Gastrocnemius medialis (tissue), 4 donors: Measurements from ENCODE around the gene STS. TPM values are rescaled to one million over a fixed set of nuclear protein-coding genes. Genes with fewer than 3 reads are reported as not detected.

ENCODE experiments used
- ATAC-seq, 2 donors: fragments of 150-250 bp; one replicate each; pipeline ENCODE4 v1.9.1; 2016
- DNase-seq, 2 donors: peaks; one replicate each; pipeline ENCODE4 v3.0.0-alpha.2; 2019
- H3K27ac ChIP-seq, 4 donors: fragments of 200-600 bp; sonication (generic); 1 replicate in 1 of 4; 2 replicates in 3 of 4; pipeline ENCODE4 v1.5.1; 2016 to 2018; ENCODE audit warnings: mild to moderate bottlenecking in 2 of 4, moderate library complexity in 1 of 4
- H3K27me3 ChIP-seq, 3 donors: fragments of 200-600 bp; sonication (generic) in 2 of 3; 1 replicate in 1 of 3; 2 replicates in 2 of 3; pipeline versions ENCODE4 v1.5.1 to v1.6.0; 2016 to 2019; ENCODE audit warnings: mild to moderate bottlenecking in 1 of 3, moderate library complexity in 1 of 3
- H3K36me3 ChIP-seq, 2 donors: fragments of 200-600 bp; sonication (generic) in 1 of 2; one replicate each; pipeline ENCODE4 v1.5.1; 2017 to 2018
- H3K4me1 ChIP-seq, 2 donors: fragments of 200-600 bp; sonication (generic) in 1 of 2; one replicate each; pipeline ENCODE4 v1.5.1; 2016 to 2017; ENCODE audit warnings: mild to moderate bottlenecking in 2 of 2
- H3K4me3 ChIP-seq, 4 donors: fragments of 200-600 bp; sonication (generic) in 3 of 4; 1 replicate in 1 of 4; 2 replicates in 3 of 4; pipeline ENCODE4 v1.5.1; 2016 to 2019; ENCODE audit warnings: mild to moderate bottlenecking in 2 of 4
- H3K9me3 ChIP-seq, 3 donors: fragments of 200-600 bp; sonication (generic) in 2 of 3; 1 replicate in 1 of 3; 2 replicates in 2 of 3; pipeline ENCODE4 v1.5.1; 2016 to 2019
- POLR2A ChIP-seq, 2 donors: fragments of 450-650 bp; IDR thresholded peaks; one replicate each; pipeline ENCODE4 v1.6.1; 2017; ENCODE audit warnings: antibody characterized with exemption in 2 of 2, mild to moderate bottlenecking in 2 of 2, moderate library complexity in 2 of 2
- in situ Hi-C, 4 donors: fragments of 200-750 bp; cut with MboI; loops; one replicate each; pipeline versions ENCODE4 v1.15.0 to v1.8.0; 2017; ENCODE audit warnings: low sequenced_read_pairs in 4 of 4
- intact Hi-C: fragments of 100-400 bp; cut with DNase I; formaldehyde crosslinking; loops from one replicate; pipeline ENCODE4 v1.15.1; 2023; ENCODE audit warnings: low total_unique reads
- total RNA-seq, 4 donors: library from RNA; depleted of rRNA; stranded (reverse); fragments of >200 nt; gene quantifications; one replicate each; pipeline versions ENCODE4 v1.1.0 to v1.2.3, GENCODE V29; 2016
- TF ChIP-seq, protein P1 (sequence below), 5 experiments: fragments of 450-650 bp in 3 of 5; fragments of 200-600 bp in 2 of 5; sonication (generic) in 2 of 5; IDR thresholded peaks in 4 of 5; conservative IDR thresholded peaks in 1 of 5; 1 replicate in 4 of 5; 2 replicates in 1 of 5; pipeline ENCODE4 v1.5.1; 2016 to 2019; ENCODE audit warnings: antibody characterized with exemption in 5 of 5, mild to moderate bottlenecking in 3 of 5, moderate library complexity in 3 of 5

Gene STS
- total RNA-seq, 4 donors from 2014 or later: 1.7 to 6.7 (median 4.4) TPM

DNA sequence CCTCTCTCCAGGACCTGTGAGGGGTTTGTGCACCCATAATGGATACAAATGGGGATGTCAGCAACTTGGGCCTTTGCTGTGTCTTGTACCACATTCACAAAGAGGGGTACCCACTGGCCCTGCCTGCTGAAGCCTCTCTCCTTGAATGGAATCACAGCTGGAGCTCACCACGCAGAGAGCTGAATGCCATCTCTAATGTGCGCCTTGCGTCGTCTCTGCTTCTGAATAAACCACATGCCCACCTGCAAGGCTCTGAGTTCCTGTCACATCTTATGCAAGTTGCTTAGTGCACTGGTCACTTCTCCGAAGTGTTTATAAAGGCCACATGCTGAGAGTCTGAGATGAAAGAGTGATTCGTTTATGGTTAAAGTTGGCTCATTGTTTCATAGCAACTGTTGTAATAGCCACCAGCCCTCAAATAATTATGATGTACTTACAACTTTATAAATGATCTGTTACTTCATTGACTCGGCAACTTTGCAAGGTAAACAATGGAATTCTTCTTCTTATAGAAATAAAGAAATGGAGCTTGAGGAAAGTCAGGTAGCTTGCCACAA, 6.6 kb downstream of the STS start:
- intact Hi-C loops: no loop called here
- in situ Hi-C loops: no loop called here
- Histone ChIP-seq H3K27ac (no peak overlapping the region), H3K4me3 (no peak overlapping the region), H3K4me1 (no peaks in the 10 kb centered on the region), H3K36me3 (no peaks in the 10 kb centered on the region), H3K9me3 (no peaks in the 10 kb centered on the region), H3K27me3 (no peaks in the 10 kb centered on the region)
- no peak for ATAC-seq
- DNase-seq: no peak
- TF ChIP-seq, protein P1, sequence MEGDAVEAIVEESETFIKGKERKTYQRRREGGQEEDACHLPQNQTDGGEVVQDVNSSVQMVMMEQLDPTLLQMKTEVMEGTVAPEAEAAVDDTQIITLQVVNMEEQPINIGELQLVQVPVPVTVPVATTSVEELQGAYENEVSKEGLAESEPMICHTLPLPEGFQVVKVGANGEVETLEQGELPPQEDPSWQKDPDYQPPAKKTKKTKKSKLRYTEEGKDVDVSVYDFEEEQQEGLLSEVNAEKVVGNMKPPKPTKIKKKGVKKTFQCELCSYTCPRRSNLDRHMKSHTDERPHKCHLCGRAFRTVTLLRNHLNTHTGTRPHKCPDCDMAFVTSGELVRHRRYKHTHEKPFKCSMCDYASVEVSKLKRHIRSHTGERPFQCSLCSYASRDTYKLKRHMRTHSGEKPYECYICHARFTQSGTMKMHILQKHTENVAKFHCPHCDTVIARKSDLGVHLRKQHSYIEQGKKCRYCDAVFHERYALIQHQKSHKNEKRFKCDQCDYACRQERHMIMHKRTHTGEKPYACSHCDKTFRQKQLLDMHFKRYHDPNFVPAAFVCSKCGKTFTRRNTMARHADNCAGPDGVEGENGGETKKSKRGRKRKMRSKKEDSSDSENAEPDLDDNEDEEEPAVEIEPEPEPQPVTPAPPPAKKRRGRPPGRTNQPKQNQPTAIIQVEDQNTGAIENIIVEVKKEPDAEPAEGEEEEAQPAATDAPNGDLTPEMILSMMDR (IDR thresholded peaks at IDR 0.05 in 4 of 5, conservative IDR thresholded peaks at IDR 0.05 in 1 of 5): no peak
- TF ChIP-seq POLR2A (IDR thresholded peaks at IDR 0.05): no peak

DNA sequence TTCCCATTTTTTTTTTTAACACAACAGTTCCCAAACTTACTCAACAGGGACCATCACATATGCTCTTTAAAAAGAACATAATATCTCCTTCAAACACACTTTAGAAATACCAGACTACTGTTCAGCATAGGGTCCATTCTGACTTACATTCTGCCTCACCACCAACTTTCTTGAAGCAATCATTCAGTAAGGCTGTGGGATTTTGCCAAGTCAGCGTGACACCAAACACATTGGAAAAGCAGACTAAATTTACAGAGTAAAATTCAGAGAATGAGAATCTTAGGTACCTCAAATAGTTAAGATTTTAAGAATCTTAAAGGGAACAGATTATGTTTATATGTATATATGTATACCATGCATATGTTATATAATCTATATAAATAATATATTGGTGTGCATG, 7.7 kb downstream of the STS start:
- no peak overlapping the region for H3K27ac ChIP-seq
- no peaks in the 10 kb centered on the region for H3K4me1 ChIP-seq
- H3K36me3 ChIP-seq: no peaks in the 10 kb centered on the region
- DNase-seq (no peak), ATAC-seq (no peak)
- H3K9me3 ChIP-seq: no peaks in the 10 kb centered on the region
- intact Hi-C loops: no loop called here
- no peak overlapping the region for H3K4me3 ChIP-seq
- TF ChIP-seq POLR2A (IDR thresholded peaks at IDR 0.05): no peak
- TF ChIP-seq, protein P1 (IDR thresholded peaks at IDR 0.05 in 4 of 5, conservative IDR thresholded peaks at IDR 0.05 in 1 of 5): no peak
- no peaks in the 10 kb centered on the region for H3K27me3 ChIP-seq
- in situ Hi-C loops: no loop called here

DNA sequence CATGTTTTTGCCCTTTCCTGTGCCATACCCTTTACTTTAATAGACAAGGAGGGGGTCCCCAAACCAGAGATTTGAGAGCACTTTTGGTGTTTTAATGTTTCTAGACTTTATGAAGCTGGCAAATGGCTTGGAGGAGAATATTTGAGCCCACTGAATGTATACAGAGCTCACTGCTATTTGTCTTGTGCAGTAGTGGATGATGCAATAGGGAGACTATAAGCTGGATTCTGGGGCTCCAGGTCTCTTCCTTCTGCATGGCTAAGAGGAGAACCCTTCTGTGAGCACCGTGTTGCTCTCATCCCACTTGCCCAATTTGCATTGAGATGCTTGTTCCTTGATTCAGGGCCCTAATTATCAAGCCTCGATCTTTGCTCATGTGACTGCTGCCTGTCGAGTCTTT, 9.4 kb downstream of the STS start:
- Histone ChIP-seq H3K4me1 (no peaks in the 10 kb centered on the region), H3K9me3 (no peaks in the 10 kb centered on the region), H3K27me3 (no peaks in the 10 kb centered on the region), H3K27ac (no peak overlapping the region), H3K4me3 (no peak overlapping the region), H3K36me3 (no peaks in the 10 kb centered on the region)
- in situ Hi-C loops: no loop called here
- intact Hi-C loops: no loop called here
- TF ChIP-seq, protein P1 (IDR thresholded peaks at IDR 0.05 in 4 of 5, conservative IDR thresholded peaks at IDR 0.05 in 1 of 5): no peak
- no peak for TF ChIP-seq POLR2A (IDR thresholded peaks at IDR 0.05)
- DNase-seq (no peak), ATAC-seq (no peak)

DNA sequence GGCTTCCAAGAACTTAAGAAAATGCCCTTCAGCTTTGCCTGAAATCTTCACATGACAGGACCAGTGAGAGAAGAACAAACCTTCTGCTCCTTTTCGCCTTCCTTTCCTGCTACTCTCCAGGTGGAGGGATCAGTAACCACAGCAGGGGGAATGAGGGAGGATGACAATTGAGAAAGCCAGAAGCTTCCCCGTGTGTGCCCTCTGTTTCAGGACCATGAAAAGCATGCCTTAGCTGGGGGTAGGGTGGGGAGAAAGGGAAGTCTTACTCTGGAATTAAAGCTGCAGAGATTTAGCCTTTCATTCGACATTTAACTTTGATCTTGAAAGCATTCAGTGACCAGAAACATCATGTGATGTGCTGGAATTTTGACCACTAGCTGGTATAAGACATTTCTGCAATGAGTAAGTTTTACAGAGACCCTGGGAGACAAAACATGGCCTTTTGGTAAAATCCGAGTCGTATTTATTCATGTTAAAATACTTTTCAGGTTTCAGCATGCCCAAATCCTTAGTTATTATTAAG, 11.0 kb downstream of the STS start:
- no peak for ATAC-seq
- Histone ChIP-seq H3K27ac (no peak overlapping the region), H3K4me3 (no peak overlapping the region), H3K27me3 (no peaks in the 10 kb centered on the region), H3K4me1 (no peaks in the 10 kb centered on the region), H3K36me3 (no peaks in the 10 kb centered on the region), H3K9me3 (no peaks in the 10 kb centered on the region)
- in situ Hi-C loops: no loop called here
- intact Hi-C loops: no loop called here
- DNase-seq: no peak
- TF ChIP-seq, protein P1 (IDR thresholded peaks at IDR 0.05 in 4 of 5, conservative IDR thresholded peaks at IDR 0.05 in 1 of 5): no peak
- TF ChIP-seq POLR2A (IDR thresholded peaks at IDR 0.05): no peak
